SIG-M5 treated with dmso at 0.1 percent for 504 hours (cell line): Measurements from ENCODE around the gene BATF3.

ENCODE experiments used
- DNase-seq: peaks from one replicate; lab custom pipeline; 2025; ENCODE audit not compliant: unreplicated experiment; lab: John Stamatoyannopoulos, UW

BATF3 gene

GRCh38 chr1:212710566-212710965 is 10.9 kb upstream of the BATF3 start:
- DNase-seq = peak; percentile 50

GRCh38 chr1:212703991-212704564 is 4.4 kb upstream of the BATF3 start:
- no peak for DNase-seq

GRCh38 chr1:212702672-212703071 is 3.0 kb upstream of the BATF3 start:
- DNase-seq = no peak

- DNase-seq = no peak
Observed at GRCh38 chr1:212701910-212702309, 2.3 kb upstream of the BATF3 start.

- peak; percentile 85 for DNase-seq
Observed at GRCh38 chr1:212700892-212701819, 1.5 kb upstream of the BATF3 start.

- peak; percentile 21 for DNase-seq
Observed at GRCh38 chr1:212700223-212700891, 717 bp upstream of the BATF3 start.

GRCh38 chr1:212699104-212699624 is 476 bp downstream of the BATF3 start:
- peak; percentile 56 for DNase-seq

- no peak for DNase-seq
Observed at GRCh38 chr1:212698467-212699103, 1.1 kb downstream of the BATF3 start.

GRCh38 chr1:212696721-212697331 is 2.8 kb downstream of the BATF3 start:
- no peak for DNase-seq

- DNase-seq = no peak
Observed at GRCh38 chr1:212692774-212693644, 6.6 kb downstream of the BATF3 start.

- no peak for DNase-seq
Observed at GRCh38 chr1:212691561-212692071, 8.0 kb downstream of the BATF3 start.

- DNase-seq = no peak
Observed at GRCh38 chr1:212690816-212691403, 8.7 kb downstream of the BATF3 start.

GRCh38 chr1:212689758-212690529 is 9.7 kb downstream of the BATF3 start:
- no peak for DNase-seq

GRCh38 chr1:212689196-212689725 is 10.4 kb downstream of the BATF3 start:
- DNase-seq = no peak

GRCh38 chr1:212688341-212689047 is 11.1 kb downstream of the BATF3 start:
- no peak for DNase-seq

- no peak for DNase-seq
Observed at GRCh38 chr1:212687811-212688210, 11.8 kb downstream of the BATF3 start.

GRCh38 chr1:212686591-212686990 is 13.0 kb downstream of the BATF3 start:
- DNase-seq = no peak

- DNase-seq = no peak
Observed at GRCh38 chr1:212686069-212686468, 13.6 kb downstream of the BATF3 start.
